HG02840 (cell line): ENCODE measurements around the gene EEF1G.
A peak's percentile ranks its signal among the peaks of the same experiment; 100 is the strongest.
"Not testable (repeated sequence)": the region's sequence is repeated elsewhere in the genome, so short reads cannot be mapped to it uniquely, and the experiment has no call there.

Experiments
- ATAC-seq: cut with Tn5 transposase; IDR thresholded peaks from one replicate; pipeline ENCODE4 v1.9.1; 2021; ENCODE audit warnings: mild to moderate bottlenecking, moderate library complexity, moderate number of reproducible peaks; ENCODE audit not compliant: unreplicated experiment, low FRiP score

The EEF1G gene

DNA sequence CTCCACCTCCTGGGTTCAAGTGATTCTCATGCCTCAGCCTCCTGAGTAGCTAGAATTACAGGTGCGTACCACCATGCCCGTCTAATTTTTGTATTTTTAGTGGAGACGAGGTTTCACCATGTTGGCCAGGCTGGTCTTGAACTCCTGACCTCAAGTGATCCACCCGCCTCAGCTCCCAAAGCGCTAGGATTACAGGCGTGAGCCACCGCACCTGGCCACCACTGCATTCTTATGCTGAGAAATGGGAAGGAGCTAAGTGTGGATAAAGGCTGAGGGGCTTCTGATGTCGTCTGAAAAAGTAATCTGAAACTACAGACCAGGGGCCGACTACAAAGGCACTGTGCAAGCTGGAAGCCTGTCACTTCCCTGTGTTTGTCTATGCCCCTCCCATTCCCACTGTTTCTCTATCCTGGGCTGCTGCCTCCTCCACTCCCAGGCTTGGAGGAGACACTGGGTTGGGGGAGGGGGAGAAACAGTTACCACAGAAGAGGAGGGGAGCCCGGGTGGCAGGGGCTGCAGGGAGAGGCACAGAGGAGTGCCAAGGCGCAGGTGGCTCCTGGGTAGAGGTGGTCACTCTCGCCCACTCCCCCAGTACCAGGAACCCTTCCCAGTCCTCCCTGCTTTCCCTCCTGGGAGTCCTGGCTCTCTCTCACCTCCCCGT lies 30.9 kb upstream of the EEF1G start:
- no peak for ATAC-seq

GRCh38 chr11:62603776-62604299 lies 30.1 kb upstream of the EEF1G start:
- no peak for ATAC-seq

DNA sequence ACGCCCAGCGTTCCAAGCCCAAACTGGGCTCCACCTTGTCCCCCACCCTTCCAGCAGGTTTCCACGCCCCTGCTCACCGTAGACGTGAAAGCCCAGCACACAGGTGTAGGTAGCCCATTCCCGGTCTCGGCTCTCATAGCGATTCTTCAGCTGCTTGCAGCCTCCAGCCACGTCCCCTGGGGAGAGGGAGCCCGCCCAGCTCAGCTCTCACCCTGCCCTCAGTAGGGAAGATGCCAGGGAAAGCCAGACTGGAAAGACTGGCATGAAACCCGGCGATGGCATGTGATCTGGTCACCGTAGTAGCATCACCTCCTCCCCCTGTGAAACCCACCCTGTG lies 29.3 kb upstream of the EEF1G start:
- no peak for ATAC-seq

- no peak for ATAC-seq
Observed at GRCh38 chr11:62602141-62603071, 28.7 kb upstream of the EEF1G start.

DNA sequence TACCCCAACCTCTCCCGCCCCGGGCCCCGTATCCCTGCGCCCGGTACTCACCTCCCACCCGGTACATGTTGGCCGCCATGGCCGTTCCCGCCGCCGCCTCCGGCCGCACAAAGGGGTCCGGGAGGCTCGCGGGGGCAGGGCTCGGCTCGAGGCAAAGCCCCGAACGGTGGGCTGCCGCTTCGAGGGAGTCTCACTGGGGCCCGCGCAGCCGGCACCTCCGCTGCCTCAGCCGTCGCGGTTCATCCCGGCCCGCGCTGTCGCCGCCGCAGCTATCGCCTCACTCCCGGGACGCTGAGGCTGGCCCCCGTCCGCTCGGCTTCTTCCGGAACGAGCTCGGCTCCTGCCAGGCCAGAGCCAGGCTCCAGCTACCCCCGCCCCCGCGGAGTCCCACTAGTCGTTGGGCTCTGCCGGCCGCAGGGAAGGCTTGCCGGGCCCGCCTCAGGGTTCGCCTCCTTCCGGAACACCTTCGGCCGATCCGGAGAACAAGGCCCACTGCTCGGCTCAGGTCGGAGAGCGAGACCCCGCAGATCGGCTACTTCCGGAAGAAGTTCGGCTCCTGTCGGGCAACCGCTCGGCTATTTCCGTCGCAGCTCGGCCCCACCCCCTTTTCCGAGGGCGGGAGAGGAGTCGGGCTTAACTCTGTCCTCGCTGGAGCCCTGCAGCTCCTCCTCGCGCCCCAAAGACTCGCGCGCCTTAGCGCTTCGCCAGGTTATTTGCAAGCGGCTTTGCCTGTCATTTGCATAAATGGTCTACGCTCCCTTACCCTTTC lies 27.9 kb upstream of the EEF1G start, which contains the start of gene MTA2:
TSS of gene MTA2 (minus strand) at position 494 of the 769 bp plus-strand sequence. CDS start at position 79, 415 bp downstream.
- peak; percentile 68 for ATAC-seq

- ATAC-seq, result no peak
Observed at GRCh38 chr11:62601122-62601371, 27.4 kb upstream of the EEF1G start.

DNA sequence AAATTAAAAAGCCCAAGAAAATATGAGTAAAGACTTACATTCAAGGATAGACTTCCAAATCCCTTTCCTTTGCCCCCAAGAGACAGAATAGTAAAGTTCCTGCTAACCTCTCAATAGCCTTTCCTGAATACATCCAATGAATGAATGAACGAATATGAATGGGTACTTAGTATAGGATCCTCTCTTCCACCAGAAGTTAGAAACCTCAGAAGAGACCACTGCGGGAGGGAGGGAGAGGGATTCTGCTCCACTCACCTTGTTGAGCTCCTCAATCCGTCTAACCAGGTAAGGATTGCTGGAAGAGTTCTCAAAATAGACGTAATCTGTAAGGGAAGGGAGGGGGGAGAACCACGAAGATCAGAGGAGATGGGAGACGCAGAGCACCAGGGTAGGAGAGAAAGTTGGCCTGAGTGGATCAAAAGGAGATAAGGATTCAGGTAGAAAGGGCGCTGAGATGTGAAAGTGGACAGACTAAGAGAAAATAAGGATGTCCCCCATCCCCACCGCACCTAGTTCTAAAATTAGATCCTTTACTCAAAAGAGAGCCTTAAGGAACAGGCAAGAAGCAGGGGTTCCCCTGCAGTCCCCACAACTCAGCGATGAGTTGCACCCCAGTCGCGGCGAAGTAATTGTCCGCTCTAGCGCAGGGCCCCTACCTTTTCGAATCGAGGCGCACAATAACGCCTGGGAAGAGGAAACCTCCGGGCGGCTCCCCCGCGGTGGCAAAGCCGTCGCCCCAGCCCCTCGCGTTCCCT lies 26.9 kb upstream of the EEF1G start:
- ATAC-seq, result no peak

DNA sequence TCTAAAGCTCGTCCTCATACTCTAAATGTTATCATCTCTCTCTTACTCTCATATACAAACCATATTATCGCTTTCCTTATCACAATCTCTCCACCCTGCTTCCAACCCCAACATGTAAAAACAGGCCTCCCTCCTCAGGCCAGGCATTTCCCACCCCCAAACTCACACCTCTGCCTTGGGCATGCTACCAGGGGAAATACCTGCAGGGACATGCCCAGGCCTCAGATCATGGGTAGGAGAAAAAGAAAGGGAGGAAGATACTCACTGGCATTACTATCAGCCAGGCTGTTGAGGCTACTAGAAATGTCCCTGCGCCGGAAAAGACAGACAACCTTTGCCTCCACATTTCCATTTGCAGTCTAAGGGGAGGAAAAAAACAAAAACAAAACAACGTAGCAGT lies 26.2 kb upstream of the EEF1G start:
- no peak for ATAC-seq

- peak; percentile 33 for ATAC-seq
Observed at GRCh38 chr11:62599069-62599696, 25.5 kb upstream of the EEF1G start.

DNA sequence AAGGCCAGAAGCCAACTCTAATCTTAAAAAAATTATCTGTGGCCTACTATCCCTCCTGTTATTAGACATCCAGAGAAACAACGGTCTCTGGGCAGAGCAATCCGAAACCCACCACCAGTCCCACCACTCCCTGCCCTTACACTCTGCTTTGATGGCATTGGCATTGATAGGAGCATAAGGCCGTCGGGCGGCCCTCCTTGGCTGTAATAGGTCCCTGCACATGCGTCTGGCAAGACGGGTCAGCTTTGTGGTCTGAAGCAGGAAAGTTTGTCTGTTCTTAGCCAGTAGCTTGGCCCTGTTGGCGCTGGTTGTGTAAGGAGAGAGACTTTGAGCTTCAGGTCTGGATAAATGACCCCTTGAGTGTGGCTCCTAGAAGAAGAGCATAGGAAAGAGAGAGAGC lies 21.4 kb upstream of the EEF1G start:
- ATAC-seq, result no peak

GRCh38 chr11:62593434-62594044 lies 19.8 kb upstream of the EEF1G start:
- no peak for ATAC-seq

DNA sequence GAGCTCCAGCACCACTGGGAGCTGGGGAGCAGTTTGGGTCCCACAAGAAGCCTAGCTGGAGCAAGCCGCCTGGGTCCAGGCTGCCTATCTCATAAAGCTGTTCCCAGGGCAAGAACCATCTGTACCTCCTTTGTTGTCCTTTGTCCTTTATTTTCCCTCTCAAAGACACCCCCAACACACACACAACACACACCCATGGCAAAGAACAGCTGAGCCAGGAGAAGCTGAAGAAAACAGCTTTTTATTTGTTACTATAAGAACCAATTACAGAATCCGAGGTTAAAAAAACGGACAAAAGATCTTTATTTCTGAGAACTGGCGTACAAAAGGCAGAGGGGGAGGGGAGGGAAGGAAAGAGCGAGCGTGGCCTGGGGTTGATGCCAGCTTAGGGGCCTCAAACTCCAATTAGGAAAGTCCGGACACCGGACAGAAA lies 19.3 kb upstream of the EEF1G start:
- no peak for ATAC-seq

- no peak for ATAC-seq
Observed at GRCh38 chr11:62592146-62592815, 18.6 kb upstream of the EEF1G start.

- ATAC-seq, result peak; percentile 91
Observed at GRCh38 chr11:62591448-62592145, 17.9 kb upstream of the EEF1G start, which contains the start of gene TUT1. Gene TUT1 (minus strand): TSS chr11:62591523. CDS start chr11:62591485, 38 bp downstream.

DNA sequence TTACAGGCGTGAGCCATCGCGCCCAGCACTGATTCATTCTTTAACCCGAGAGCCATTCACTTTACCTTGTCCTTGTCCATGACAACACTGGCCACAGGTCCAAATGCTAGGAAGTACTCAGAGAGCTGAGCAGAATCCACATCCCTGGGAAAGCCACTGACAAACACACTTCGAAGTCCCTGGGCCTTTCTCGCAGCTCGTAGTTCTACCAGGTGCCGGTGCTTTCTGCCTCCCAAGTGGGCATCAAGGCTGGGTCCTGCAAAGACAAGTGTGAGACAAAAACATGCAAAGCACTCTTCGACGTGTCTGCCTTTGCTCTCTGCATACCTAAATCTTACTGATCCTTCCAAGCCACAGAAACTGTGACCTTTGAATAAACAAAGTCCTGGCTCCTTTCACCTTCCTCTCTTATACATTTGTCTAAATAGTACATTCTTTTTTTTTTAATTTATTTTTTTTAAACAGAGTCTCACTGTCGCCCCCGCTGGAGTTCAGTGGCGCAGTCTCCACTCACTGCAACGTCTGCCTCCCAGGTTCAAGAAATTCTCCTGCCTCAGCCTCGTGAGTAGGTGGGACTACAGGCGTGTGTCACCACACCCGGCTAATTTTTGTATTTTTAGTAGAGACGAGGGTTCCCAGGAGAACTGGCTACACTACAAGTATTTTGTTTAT lies 15.4 kb upstream of the EEF1G start:
- ATAC-seq, result no peak

- not testable (repeated sequence) for ATAC-seq
Observed at GRCh38 chr11:62585356-62585755, 11.7 kb upstream of the EEF1G start.

- not testable (repeated sequence) for ATAC-seq
Observed at GRCh38 chr11:62581735-62582134, 8.0 kb upstream of the EEF1G start.
